ENCODE data around the gene TMOD1. TPM values are rescaled to one million over a fixed set of nuclear protein-coding genes. Genes with fewer than 3 reads are reported as not detected.

The TMOD1 gene
- polyA plus RNA-seq, 1 of the 3 experiments (the other 2 are of a cell fraction), result 0.54 TPM

- peaks cover 0 to 11% of the 10 kb centered on the region in 2 experiments for H3K36me3 ChIP-seq (replicated peaks in 1 of 2; ENCODE audit: control insufficient read depth in 1 of 2, insufficient read depth in 2 of 2, low read length in 1 of 2)
- H3K9me2 ChIP-seq, result no peaks in the 10 kb centered on the region
- H4K20me1 ChIP-seq (ENCODE audit: insufficient read depth), result no peaks in the 10 kb centered on the region
- no peak overlapping the region for H2AFZ ChIP-seq (ENCODE audit: low read depth)
- no peak overlapping the region for H3K4me2 ChIP-seq
- H3K27ac ChIP-seq (ENCODE audit: low read depth in 2 of 2, low read length in 1 of 2), result no peak overlapping the region
- ChIA-PET CTCF (interaction anchor here (0.8 to 1.7 kb wide), 2 partner anchors 31 to 81 kb away, joined by 3 read pairs; no protein-coding TSS in a partner anchor), POLR2A (no interaction called here)
- no peak for DNase-seq
- 54% methylated on average over 3 of the region's 3 CpGs for WGBS (ENCODE audit: low lambda C conversion rate)
- peaks cover 0 to 12% of the 10 kb centered on the region in 2 experiments; a peak in 1 of 4 replicates for H3K4me1 ChIP-seq (ENCODE audit: control insufficient read depth in 1 of 2, insufficient read depth in 2 of 2, low read depth in 1 of 2, low read length in 1 of 2)
- H3K27me3 ChIP-seq (ENCODE audit: insufficient read depth), result no peaks in the 10 kb centered on the region; the same call in 1 of the 2 replicates
- no peaks in the 10 kb centered on the region for H3K9me3 ChIP-seq
- TF ChIP-seq RFX5 (IDR thresholded peaks at IDR 0.05; ENCODE audit: low read length) (no peak), MEF2A (IDR thresholded peaks at IDR 0.05; ENCODE audit: borderline replicate concordance, low read depth) (no peak), MXI1 (IDR thresholded peaks at IDR 0.05; ENCODE audit: low read depth, low read length) (no peak), GATA2 (CRISPR knock-in tag; IDR thresholded peaks at IDR 0.05) (no peak), FOXM1 (IDR thresholded peaks at IDR 0.05; ENCODE audit: low read depth) (no peak), CHD2 (IDR thresholded peaks at IDR 0.05; ENCODE audit: low read length, partially characterized antibody) (no peak), RAD21 (IDR thresholded peaks at IDR 0.05; ENCODE audit: low read length) (no peak), GABPA (IDR thresholded peaks at IDR 0.05; ENCODE audit: low read depth) (no peak), TAF1 (IDR thresholded peaks at IDR 0.05; ENCODE audit: borderline replicate concordance, low read depth, low read length) (no peak)
- TF ChIP-seq, protein P1, sequence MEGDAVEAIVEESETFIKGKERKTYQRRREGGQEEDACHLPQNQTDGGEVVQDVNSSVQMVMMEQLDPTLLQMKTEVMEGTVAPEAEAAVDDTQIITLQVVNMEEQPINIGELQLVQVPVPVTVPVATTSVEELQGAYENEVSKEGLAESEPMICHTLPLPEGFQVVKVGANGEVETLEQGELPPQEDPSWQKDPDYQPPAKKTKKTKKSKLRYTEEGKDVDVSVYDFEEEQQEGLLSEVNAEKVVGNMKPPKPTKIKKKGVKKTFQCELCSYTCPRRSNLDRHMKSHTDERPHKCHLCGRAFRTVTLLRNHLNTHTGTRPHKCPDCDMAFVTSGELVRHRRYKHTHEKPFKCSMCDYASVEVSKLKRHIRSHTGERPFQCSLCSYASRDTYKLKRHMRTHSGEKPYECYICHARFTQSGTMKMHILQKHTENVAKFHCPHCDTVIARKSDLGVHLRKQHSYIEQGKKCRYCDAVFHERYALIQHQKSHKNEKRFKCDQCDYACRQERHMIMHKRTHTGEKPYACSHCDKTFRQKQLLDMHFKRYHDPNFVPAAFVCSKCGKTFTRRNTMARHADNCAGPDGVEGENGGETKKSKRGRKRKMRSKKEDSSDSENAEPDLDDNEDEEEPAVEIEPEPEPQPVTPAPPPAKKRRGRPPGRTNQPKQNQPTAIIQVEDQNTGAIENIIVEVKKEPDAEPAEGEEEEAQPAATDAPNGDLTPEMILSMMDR (IDR thresholded peaks at IDR 0.05), result no peak
- TF ChIP-seq, protein P2, sequence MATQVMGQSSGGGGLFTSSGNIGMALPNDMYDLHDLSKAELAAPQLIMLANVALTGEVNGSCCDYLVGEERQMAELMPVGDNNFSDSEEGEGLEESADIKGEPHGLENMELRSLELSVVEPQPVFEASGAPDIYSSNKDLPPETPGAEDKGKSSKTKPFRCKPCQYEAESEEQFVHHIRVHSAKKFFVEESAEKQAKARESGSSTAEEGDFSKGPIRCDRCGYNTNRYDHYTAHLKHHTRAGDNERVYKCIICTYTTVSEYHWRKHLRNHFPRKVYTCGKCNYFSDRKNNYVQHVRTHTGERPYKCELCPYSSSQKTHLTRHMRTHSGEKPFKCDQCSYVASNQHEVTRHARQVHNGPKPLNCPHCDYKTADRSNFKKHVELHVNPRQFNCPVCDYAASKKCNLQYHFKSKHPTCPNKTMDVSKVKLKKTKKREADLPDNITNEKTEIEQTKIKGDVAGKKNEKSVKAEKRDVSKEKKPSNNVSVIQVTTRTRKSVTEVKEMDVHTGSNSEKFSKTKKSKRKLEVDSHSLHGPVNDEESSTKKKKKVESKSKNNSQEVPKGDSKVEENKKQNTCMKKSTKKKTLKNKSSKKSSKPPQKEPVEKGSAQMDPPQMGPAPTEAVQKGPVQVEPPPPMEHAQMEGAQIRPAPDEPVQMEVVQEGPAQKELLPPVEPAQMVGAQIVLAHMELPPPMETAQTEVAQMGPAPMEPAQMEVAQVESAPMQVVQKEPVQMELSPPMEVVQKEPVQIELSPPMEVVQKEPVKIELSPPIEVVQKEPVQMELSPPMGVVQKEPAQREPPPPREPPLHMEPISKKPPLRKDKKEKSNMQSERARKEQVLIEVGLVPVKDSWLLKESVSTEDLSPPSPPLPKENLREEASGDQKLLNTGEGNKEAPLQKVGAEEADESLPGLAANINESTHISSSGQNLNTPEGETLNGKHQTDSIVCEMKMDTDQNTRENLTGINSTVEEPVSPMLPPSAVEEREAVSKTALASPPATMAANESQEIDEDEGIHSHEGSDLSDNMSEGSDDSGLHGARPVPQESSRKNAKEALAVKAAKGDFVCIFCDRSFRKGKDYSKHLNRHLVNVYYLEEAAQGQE (IDR thresholded peaks at IDR 0.05; ENCODE audit: low read depth, low read length), result no peak
- no peak overlapping the region for H3K9ac ChIP-seq
- no peaks in the 10 kb centered on the region for H3F3A ChIP-seq (replicated peaks; ENCODE audit: insufficient read depth)
- H3K79me2 ChIP-seq (ENCODE audit: insufficient read depth), result no peaks in the 10 kb centered on the region
- no peak overlapping the region for H3K4me3 ChIP-seq (ENCODE audit: low read depth in 2 of 2, low read length in 1 of 2)
Measured at GRCh38 chr9:97534185-97534584, 32.7 kb downstream of the TMOD1 start.
